Endometrium (tissue), 2 donors: ENCODE data around the gene CCR2.

Experiments used
- FAIRE-seq: peaks from 2 replicates; lab custom pipeline; 2012; peaks lifted over from hg19 to GRCh38; lab: Jason Lieb, UNC
- donor health status: control.
- donor health status: control.

Gene CCR2

GRCh38 chr3:46354984-46355383 is 1.1 kb downstream of the CCR2 start:
- no peak for FAIRE-seq

DNA sequence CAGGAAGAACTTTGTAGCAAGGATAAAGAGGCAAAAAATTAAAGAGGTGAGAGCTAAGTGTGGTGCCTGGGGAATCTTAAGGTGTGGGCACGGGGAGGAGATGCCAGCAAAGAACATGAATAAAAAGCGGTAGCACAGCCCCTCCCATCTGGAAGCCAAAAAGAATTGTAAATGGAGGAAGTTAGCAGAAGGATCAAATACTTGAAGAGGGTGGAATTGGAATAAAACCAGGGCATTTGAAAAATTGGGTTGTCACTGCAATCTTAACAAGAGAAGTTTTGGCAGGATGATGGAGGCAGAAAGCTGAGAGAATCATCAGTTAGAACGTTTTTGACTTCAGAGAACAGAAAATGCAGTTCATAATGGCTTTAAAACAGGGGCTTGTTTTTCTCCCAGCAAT is 2.4 kb downstream of the CCR2 start:
- no peak for FAIRE-seq

DNA sequence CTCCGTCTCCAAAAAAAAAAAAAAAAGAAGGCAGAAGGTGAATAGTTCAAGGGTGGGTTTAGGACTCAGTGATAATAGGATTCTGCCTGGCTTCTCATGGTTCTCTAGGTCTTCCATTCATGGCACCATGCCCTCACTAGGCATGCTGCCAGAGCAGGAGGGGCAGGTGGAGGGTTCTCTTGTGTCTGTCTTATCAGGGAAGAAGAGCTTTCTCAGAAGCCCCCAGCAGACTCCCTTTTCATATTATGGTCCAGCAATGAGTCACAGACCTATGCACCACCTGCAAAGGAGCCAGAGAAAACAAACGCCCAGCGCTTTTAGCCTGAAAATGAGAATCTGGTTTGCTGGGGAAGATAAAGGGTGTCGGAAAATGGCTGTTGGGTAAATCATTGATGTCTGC is 3.0 kb downstream of the CCR2 start:
- FAIRE-seq = no peak

DNA sequence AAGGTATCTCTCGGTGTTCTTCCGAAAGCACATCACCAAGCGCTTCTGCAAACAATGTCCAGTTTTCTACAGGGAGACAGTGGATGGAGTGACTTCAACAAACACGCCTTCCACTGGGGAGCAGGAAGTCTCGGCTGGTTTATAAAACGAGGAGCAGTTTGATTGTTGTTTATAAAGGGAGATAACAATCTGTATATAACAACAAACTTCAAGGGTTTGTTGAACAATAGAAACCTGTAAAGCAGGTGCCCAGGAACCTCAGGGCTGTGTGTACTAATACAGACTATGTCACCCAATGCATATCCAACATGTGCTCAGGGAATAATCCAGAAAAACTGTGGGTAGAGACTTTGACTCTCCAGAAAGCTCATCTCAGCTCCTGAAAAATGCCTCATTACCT is 4.6 kb downstream of the CCR2 start:
- no peak for FAIRE-seq

GRCh38 chr3:46359733-46360493 is 6.0 kb downstream of the CCR2 start:
- FAIRE-seq = no peak

DNA sequence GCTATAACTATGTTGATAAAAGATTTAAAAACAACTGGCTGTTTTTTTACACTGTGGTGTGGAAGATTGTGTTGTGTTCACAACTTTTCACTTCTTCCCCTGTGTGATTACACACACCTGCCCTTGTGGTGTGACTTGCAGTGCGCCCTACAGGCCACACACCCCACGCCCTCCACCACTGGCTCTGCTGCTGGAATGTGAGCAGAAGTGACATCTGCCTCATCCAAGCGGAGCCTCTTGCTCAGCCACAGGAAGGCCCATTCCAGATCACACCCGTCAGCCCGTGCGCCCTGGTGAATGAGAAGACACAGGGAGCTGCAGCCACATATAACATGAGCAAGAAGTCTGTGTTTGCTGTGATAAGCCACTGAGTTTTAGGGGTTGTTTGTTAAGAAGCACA is 7.0 kb downstream of the CCR2 start:
- no peak for FAIRE-seq

DNA sequence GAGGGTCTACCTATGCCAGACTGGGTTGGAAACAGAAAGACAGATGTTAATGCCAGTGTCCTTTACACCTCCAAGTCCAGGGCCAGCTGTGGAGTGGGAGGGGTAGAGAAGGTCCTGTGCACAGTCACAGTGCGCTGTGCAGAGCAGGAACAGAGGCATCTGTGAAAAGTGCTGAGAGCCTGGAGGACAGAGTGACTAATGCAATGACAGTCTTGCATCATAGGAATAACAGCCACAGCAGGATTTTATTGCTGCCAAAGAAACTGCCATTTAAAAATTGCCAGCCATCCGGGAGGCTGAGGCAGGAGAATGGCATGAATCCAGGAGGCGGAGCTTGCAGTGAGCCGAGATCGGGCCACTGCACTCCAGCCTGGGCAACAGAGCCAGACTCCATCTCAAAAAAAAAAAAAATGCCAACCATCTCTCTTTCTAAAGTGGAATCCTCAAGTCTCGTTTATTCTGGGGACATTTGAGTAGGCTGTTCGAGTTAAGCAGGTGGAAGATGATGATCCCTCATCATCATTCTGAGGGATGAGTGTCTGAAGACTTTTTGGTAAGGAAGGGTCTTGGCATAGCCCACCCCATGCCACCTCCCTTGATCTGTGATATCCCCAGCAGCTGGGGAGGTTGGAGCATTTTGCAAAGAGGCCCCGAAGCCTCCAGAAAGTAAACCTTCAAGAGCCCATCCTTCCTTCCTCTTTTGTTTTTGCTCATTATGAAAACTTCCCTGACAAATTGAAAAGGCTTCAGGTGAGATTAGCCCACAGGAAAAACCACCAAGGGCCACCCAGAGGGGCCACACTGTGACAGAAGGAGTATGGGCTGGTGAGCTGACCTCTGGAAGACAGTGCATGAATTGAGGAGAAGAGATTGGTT is 7.7 kb downstream of the CCR2 start:
- no peak for FAIRE-seq

DNA sequence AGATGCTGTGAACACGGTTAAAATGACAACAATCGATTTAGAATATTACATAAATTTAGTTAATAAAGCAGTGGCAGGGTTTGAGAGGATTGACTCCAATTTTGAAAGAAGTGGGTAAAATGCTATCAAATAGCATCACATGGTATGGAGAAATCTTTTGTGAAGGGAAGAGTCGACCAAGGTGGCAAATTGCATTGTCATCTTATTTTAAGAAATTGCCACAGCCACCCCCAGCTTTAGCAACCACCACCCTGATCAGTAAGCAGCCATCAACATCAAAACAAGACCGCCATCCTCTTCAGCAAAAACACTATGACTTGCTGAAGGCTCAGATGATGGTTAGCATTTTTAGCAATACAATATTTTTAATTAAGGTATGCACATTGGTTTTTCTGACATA is 11.1 kb downstream of the CCR2 start:
- FAIRE-seq = no peak

DNA sequence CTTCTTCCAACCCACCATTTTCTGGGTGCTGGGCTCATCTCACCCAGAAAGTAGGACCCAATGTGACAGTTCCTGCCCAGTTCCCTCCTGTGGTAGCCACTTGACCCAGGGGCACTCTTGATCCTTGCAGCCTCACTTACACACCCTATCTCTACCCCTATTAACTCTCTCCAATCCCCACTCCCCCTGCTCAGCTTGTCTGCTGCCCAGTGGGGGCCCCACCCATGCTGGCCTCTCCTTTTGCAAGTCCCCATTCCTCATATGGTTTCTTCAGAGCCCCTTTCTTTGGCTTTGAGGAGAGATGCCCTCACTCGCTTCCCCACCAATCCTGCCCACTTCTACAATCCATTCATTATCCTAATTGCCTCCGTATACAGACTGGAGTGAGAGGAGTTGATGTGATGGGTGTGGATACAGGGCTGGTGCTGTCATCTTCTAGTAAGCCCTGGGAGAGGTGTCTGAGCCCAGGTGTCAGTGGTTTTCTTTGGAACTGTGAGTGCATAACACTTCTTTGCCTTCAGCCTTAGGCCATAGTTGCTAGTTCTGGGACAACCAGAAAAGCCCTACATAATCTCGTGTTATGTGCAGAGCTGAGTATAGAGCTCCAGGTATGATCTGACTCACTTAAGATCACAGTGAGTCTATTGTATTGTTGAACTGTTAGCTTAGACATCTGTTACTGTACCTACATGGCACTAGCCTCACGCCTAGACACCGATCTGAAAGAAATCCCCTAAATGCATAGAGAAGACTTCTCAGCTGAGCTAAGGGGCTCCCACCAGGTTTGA is 12.0 kb downstream of the CCR2 start:
- FAIRE-seq = no peak

- FAIRE-seq = no peak
Measured at GRCh38 chr3:46367811-46368210, 13.9 kb downstream of the CCR2 start.

DNA sequence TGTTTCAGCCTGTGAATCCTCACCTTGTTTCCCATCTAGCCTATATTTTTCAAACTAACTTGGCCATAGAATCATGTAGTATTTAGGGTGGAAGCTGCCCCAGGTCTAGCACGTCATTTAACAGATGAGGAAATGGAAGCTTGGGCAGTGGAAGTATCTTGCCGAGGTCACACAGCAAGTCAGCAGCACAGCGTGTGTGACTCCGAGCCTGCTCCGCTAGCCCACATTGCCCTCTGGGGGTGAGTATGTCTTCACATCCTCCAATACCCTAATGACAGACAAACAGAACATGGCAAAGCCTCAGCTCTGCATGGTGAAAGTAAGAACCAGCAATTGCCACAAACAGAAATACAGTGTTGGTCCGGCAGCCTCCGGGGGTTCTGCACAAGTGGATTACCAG is 14.7 kb downstream of the CCR2 start:
- FAIRE-seq = no peak

DNA sequence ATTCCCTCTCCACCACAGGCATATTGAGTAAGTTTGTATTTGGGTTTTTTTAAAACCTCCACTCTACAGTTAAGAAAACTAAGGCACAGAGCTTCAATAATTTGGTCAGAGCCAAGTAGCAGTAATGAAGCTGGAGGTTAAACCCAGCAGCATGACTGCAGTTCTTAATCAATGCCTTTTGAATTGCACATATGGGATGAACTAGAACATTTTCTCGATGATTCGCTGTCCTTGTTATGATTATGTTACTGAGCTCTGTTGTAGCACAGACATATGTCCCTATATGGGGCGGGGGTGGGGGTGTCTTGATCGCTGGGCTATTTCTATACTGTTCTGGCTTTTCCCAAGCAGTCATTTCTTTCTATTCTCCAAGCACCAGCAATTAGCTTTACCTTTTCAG is 15.2 kb downstream of the CCR2 start:
- FAIRE-seq = no peak

DNA sequence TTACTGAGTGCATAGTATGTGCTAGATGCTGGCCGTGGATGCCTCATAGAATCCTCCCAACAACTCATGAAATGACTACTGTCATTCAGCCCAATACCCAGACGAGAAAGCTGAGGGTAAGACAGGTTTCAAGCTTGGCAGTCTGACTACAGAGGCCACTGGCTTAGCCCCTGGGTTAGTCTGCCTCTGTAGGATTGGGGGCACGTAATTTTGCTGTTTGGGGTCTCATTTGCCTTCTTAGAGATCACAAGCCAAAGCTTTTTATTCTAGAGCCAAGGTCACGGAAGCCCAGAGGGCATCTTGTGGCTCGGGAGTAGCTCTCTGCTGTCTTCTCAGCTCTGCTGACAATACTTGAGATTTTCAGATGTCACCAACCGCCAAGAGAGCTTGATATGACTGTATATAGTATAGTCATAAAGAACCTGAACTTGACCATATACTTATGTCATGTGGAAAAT is 15.8 kb downstream of the CCR2 start:
- FAIRE-seq = no peak

- no peak for FAIRE-seq
Measured at GRCh38 chr3:46370839-46371518, 17.1 kb downstream of the CCR2 start, which contains the start of gene CCR5. Gene CCR5 (plus strand): TSS chr3:46370946. CDS start chr3:46372903, 1,957 bp downstream.

DNA sequence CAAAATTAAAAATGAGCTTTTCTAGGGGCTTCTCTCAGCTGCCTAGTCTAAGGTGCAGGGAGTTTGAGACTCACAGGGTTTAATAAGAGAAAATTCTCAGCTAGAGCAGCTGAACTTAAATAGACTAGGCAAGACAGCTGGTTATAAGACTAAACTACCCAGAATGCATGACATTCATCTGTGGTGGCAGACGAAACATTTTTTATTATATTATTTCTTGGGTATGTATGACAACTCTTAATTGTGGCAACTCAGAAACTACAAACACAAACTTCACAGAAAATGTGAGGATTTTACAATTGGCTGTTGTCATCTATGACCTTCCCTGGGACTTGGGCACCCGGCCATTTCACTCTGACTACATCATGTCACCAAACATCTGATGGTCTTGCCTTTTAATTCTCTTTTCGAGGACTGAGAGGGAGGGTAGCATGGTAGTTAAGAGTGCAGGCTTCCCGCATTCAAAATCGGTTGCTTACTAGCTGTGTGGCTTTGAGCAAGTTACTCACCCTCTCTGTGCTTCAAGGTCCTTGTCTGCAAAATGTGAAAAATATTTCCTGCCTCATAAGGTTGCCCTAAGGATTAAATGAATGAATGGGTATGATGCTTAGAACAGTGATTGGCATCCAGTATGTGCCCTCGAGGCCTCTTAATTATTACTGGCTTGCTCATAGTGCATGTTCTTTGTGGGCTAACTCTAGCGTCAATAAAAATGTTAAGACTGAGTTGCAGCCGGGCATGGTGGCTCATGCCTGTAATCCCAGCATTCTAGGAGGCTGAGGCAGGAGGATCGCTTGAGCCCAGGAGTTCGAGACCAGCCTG is 17.8 kb downstream of the CCR2 start:
- FAIRE-seq = no peak

DNA sequence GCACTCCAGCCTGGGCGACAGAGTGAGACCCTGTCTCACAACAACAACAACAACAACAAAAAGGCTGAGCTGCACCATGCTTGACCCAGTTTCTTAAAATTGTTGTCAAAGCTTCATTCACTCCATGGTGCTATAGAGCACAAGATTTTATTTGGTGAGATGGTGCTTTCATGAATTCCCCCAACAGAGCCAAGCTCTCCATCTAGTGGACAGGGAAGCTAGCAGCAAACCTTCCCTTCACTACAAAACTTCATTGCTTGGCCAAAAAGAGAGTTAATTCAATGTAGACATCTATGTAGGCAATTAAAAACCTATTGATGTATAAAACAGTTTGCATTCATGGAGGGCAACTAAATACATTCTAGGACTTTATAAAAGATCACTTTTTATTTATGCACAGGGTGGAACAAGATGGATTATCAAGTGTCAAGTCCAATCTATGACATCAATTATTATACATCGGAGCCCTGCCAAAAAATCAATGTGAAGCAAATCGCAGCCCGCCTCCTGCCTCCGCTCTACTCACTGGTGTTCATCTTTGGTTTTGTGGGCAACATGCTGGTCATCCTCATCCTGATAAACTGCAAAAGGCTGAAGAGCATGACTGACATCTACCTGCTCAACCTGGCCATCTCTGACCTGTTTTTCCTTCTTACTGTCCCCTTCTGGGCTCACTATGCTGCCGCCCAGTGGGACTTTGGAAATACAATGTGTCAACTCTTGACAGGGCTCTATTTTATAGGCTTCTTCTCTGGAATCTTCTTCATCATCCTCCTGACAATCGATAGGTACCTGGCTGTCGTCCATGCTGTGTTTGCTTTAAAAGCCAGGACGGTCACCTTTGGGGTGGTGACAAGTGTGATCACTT is 18.8 kb downstream of the CCR2 start:
- FAIRE-seq = no peak

- FAIRE-seq = no peak
Measured at GRCh38 chr3:46374755-46375154, 20.8 kb downstream of the CCR2 start.

GRCh38 chr3:46375218-46375617 is 21.3 kb downstream of the CCR2 start:
- no peak for FAIRE-seq

GRCh38 chr3:46375814-46376213 is 21.9 kb downstream of the CCR2 start:
- no peak for FAIRE-seq

- FAIRE-seq = no peak
Measured at GRCh38 chr3:46378426-46378942, 24.6 kb downstream of the CCR2 start.
